A549 (cell line): ENCODE results near the gene PAK4.

Experiments
- HOXB13 ChIP-seq: fragments of 250-450 bp; sonication (Bioruptor Pico); IDR thresholded peaks from 2 replicates; pipeline ENCODE4 v1.5.0; 2020; ENCODE audit warnings: low read depth, mild to moderate bottlenecking, moderate library complexity
- KDM5A ChIP-seq: fragments of 200-600 bp; sonication (generic); IDR thresholded peaks from 2 replicates; pipeline ENCODE4 v1.6.1; 2016; ENCODE audit warnings: antibody characterized with exemption, mild to moderate bottlenecking
- MAFK ChIP-seq: fragments of 450-650 bp; IDR thresholded peaks from 2 replicates; pipeline ENCODE4 v1.6.1; 2014; ENCODE audit not compliant: partially characterized antibody
- PHF8 ChIP-seq: fragments of 200-600 bp; sonication (generic); IDR thresholded peaks from 2 replicates; pipeline ENCODE4 v1.6.1; 2016; ENCODE audit warnings: low read depth, mild to moderate bottlenecking, antibody characterized with exemption, moderate library complexity, borderline replicate concordance
- POLR2A ChIP-seq: IDR thresholded peaks from 2 replicates; pipeline ENCODE4 v1.6.1; 2012; ENCODE audit warnings: mild to moderate bottlenecking, low read length
- SREBF2 ChIP-seq: fragments of 450-650 bp; IDR thresholded peaks from 2 replicates; pipeline ENCODE4 v1.6.1; 2014; ENCODE audit warnings: mild to moderate bottlenecking, moderate library complexity
- TF ChIP-seq, protein P1 (sequence below): fragments of >200 bp; sonication (Bioruptor Twin); formaldehyde crosslinking; IDR thresholded peaks from 3 replicates; pipeline ENCODE4 v1.5.1; 2016

DNA sequence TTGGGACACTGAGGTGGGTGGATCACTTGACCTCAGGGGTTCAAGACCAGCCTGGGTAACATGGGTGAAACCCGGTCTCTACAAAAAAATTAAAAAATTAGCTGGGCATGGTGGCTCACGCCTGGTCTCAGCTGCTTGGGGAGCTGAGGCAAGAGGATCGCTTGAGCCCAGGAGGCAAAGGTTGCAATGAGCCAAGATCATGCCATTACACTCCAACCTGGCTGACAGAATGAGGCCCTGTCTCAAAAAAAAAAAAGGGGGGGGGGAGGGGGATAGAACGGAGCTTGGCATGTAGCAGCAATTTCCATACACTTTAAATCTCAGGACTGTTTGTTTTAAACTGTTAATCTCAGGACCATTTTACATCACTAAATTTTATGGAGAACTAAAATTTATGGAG, 39.2 kb upstream of the PAK4 start:
- TF ChIP-seq MAFK (no peak), PHF8 (no peak), POLR2A (no peak), HOXB13 (CRISPR knock-in tag) (no peak), KDM5A (no peak), SREBF2 (no peak)
- TF ChIP-seq, protein P1, sequence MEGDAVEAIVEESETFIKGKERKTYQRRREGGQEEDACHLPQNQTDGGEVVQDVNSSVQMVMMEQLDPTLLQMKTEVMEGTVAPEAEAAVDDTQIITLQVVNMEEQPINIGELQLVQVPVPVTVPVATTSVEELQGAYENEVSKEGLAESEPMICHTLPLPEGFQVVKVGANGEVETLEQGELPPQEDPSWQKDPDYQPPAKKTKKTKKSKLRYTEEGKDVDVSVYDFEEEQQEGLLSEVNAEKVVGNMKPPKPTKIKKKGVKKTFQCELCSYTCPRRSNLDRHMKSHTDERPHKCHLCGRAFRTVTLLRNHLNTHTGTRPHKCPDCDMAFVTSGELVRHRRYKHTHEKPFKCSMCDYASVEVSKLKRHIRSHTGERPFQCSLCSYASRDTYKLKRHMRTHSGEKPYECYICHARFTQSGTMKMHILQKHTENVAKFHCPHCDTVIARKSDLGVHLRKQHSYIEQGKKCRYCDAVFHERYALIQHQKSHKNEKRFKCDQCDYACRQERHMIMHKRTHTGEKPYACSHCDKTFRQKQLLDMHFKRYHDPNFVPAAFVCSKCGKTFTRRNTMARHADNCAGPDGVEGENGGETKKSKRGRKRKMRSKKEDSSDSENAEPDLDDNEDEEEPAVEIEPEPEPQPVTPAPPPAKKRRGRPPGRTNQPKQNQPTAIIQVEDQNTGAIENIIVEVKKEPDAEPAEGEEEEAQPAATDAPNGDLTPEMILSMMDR, result no peak
